Panc1 (cell line): ENCODE results near the gene FIBCD1.

Experiments used
- CTCF ChIP-seq: fragments of 450-650 bp; IDR thresholded peaks from 2 replicates; pipeline ENCODE4 v1.5.1; 2017; ENCODE audit warnings: mild to moderate bottlenecking
- POLR2AphosphoS5 ChIP-seq: IDR thresholded peaks from 2 replicates; pipeline ENCODE4 v1.6.1; 2012; ENCODE audit warnings: mild to moderate bottlenecking, low read depth, low read length, moderate library complexity

- TF ChIP-seq CTCF = no peak
- TF ChIP-seq POLR2AphosphoS5 = peak; percentile 34; the same call in 1 of the 2 replicates
Observed at GRCh38 chr9:130895038-130895437, 44.0 kb downstream of the FIBCD1 start.
